ENCODE results near the gene TPRG1L.
"Not testable (repeated sequence)": the region's sequence is repeated elsewhere in the genome, so short reads cannot be mapped to it uniquely, and the experiment has no call there.

TPRG1L gene

DNA sequence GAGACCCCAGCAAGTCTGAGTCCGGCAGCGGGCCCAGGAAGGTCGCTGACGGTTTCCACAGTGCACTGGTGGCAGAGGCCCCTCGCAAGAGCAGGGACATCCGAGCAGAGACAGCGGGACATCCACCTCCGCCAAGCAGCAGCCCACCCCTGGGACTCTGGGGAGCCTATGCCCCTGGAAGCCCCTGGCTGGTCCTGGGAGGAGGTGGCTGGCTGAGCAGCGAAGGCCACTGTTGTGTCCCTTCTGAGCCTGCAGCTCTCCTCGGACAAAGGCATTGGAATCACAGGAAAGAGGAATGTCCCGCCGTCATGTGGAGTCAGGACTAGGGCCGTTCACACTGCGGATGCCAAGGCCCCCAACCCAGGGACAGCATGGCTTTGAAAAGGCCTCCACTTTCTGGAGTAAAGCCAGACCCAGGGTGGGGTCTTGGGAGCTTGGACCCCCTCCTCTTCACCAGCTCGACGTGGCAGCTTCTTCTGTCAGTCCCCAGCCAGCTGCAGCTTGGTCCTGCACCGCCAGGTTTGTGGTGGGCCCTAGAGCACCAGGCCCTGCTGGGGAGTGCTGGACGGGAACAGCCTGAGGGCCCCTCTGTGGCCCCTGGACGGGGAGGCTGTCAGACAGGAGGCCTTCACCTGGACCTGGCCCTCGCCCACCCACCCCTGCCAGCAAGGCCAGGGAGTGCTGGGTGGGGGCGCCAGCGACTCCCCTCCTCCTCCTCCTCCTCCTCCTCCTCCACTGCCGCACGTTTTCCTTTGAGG lies 14.9 kb upstream of the TPRG1L start:
- no peak for DNase-seq

DNA sequence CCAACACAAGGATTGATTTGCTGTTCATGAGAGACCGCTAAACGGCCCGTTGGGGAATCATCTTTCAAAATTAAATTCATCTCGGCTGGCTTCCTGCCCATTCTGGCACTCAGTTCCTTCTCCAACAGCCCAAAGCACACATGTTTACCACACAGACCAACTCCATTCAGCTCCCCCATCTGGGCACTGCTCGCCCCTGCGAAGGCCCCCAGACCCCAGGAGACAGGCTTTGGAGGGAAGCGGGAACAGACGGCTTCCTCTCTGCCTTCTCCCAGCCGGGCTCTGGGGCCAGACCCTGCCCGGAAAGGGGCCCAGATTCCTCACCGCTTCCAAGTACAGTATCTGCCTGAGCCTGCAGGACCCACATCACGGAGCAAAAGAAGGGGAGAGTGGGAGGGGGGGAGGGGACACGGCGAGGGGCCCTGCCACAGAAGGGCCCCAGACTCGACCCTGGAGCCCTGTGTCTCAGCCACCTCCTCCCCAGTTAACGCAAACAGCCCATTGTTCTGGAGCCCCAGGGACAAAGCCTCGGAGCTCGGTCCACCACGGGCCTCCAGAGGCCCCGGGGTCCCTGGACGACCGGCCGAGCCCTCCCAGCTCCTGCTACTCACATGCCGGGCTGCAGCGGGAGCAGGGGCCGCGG lies 14.2 kb upstream of the TPRG1L start:
- DNase-seq: no peak

DNA sequence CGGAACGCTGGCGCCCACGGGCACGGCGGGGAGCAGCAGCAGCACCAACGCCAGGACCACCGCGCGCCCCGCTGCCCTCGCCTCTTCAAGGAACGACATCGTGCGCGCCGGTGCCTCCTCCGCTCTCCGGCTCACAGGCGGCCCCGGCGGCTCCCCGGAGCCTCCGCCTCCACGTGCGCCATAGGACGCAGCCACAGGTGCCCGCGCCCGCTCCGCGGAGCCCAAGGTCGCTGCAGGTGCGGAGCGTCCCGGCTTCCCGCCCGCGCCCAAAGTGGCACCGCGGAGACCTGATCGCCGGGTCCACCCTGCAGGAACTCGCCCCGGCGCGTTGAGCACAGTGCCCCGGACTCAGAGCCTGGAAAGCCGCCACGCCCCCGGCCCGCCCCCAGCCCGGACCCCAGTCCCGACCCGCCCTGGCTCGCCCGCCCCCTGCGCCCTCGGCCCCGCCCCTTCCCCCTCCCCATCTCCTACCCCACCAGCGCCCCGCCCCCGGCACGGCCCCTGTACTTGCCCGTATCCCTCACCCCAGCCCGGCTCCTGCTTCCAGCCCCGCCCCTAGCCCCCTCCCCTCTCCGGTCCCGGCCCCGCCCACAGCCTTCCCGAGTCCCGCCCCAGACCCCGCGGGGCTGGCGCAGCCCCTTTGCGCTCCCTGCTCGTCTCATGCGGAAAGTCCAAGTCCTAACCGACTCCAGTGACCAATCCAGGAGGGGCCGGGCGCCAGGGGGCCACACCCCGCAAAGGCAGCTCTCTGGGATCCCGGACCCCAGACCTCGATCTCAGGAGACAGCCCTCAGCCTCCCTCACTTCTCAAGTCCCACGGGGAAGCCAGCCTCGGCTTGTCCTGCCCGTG lies 13.4 kb upstream of the TPRG1L start, which contains the start of gene MEGF6:
Gene MEGF6, minus strand, starts transcription at position 339 of the 850 bp plus-strand sequence. Its CDS starts 240 bp downstream, at position 99.
- no peak for DNase-seq

DNA sequence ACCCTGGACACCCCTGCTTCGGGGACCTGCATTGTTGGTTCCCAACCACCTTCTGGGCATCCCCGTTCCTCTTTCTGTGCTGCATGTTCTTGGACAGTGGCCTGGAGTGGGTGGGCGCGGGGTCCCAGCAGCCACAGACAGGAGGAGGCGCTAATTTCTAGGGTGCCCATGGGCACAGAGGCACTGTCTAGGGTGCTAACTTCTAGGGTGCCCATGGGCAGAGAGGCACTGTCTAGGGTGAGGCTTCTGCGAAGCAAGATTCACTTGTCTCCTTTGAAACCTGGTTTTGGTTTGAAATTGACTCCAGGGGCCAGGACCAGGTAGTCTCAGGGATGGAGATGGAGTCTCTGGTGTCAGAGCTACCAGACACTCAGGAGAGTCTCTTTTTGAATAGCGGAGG lies 12.7 kb upstream of the TPRG1L start:
- DNase-seq: no peak

DNA sequence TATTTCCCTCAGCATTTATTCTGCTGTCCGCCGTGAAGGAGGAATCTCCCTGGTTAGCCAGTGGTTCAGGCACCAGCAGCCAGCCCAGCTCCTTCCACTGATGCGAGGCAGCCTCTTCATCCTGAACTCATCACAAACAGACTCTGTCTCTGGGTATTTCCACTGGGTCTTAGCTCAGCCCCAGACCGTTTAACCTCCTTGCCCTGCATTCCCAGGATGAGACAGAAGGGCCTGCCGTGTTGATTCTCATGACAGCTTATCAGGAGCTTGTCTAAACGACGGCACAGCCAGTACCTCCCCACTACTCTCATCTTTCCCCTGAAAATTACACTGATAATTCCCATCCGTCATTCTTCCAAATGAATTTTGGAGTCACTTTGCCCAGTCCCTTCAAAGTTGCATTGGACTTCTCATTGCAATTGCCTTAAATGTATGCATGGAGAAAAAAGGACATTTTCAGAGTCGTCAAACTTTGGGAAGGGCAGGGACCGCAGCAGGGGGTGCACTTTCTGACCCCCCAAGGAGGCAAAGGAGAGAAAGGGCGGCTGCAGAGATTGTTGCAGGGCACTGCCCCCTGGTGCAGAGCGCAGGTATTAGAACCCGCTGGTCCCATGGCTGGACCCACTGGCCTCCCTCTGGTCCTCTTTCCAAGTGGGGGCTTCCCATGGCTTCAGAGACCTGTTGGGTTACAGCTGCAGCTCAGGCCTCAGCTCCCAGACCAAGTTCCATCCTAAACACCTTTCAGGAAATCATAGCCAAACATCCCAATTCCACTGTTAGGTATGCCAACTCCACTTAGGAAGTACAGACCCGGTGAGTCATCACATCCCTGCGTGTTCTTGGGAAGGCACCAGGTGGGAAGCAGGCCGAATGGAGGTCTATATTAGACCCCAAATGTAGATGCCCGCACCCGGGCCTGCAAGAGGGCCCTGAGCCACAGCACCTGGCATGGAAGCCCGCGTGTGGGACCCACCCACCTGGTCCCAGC lies 9.8 kb upstream of the TPRG1L start:
- no peak for DNase-seq

DNA sequence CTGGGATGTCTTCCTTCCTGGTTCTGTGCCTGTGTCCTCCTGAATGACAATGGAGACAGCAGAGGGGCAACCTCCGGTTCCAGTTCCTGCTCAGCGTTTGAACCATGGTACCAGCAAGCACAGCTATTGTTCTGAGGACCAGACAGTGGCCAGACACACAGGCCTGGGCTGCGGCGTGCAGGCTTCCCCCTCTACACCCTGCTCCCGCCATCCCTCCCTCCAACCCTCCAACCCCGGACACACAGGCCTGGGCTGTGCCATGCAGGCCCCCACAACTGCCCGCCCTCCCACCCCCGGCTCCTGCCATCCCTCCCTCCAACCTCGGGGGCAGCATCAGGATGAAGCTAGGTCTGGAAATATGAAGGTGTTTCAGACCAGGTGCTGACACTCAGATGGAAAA lies 8.0 kb upstream of the TPRG1L start:
- DNase-seq: no peak

DNA sequence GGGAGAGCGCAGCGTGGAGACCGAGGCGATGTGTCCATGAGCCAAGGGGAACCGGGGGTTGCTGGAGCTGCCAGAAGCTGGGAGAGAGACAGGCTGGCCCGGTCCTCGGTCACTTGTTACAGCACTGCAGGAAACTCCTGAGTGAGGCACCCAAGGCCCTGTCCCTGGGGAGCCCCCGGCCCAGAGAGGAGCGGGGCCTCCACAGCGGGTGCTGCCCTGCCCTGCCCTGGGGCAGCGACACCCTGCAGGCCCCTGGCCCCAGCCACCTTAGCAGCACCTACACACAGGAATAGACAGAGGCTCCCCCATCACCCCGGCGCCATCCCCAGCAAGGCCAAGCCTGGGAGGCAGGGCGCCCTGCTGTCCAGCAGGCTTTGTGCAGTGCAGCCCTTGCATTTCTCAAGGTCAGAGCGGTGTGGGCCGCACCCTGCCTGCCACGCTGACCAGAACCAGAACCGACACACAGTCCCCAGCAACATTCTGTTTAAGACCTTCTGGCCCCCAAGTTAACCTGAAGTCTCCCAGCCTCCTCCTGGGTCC lies 6.9 kb upstream of the TPRG1L start:
- DNase-seq: no peak

DNA sequence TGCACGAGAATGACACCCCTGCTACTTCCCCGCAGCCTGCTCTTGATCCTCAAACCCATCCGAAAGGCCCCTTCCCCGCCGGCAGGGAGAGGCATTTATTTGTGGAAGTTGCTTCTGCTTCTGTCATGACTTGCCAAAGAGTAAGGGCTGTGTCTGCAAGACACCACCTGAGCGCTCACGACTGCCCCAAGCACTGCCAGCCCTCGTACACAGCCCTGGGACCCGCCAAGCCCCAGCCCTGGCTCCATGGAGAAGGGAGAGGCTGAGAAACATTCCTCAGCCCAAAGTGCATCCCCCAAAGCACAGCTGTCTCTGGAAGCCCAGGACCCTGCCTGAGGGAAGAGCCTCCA lies 6.3 kb upstream of the TPRG1L start:
- DNase-seq: no peak

DNA sequence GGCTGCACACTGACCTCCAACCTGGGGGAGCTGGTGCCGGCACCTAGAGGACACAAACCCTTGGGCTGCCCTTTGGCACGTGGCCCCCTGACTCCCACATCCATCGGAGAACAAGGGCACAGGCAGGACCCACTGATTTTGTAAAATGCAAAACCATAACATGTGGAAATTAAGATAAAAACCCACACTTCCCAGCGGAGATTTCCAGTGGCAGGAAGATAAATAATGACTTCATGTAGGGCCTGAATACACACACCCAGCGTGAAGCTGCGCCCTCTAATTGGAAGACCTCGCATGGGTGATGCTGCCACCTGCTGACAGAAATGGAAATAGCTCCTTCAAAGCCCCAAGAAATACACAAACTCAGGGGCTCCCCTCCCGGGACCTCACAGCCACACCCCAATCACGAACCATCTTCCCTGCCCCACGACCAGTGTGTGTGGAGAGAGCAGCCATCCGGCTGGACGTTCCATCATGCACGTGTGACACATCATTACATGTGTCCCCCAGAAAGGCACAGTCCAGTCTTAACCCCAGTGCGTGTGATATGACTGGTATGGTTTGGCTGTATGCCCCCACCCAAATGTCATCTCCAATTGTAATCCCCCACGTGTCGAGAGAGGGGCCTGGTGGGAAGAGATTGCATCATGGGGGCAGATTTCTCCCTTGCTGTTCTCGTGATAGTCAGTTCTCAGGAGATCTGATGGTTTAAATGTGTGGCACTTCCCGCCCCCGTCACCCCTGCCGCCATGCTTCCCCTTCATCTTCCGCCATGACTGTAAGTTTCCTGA lies 5.7 kb upstream of the TPRG1L start:
- DNase-seq: no peak

DNA sequence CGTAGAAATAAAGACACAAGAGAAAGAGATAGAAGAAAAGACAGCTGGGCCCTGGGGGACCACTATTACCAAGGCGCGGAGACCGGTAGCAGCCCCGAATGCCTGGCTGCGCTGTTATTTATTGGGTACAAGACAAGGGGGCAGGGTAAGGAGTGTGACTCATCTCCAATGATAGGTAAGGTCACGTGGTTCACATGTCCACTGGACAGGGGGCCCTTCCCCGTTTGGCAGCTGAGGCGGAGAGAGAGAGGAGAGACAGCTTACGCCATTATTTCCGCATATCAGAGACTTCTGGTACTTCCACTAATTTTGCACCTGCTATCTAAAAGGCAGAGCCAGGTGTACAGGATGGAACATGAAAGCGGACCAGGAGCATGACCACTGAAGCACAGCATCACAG lies 4.1 kb upstream of the TPRG1L start:
- no peak for DNase-seq

DNA sequence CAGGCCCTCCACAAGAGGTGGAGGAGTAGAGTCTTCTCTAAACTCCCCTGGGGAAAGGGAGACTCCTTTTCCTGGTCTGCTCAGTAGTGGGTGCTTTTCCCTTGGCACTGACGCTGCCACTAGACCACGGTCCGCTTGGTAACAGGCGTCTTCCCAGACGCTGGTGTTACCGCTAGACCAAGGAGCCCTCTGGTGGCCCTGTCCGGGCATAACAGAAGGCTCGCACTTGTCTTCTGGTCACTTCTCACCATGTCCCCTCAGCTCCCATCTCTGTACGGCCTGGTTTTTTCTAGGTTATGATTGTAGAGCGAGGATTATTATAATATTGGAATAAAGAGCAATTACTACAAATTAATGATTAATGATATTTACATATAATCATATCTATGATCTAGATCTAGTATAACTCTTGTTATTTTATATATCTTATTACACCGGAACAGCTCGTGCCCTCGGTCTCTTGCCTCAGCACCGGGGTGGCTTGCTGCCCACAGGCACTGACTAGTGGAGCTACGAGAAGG lies 3.6 kb upstream of the TPRG1L start:
- DNase-seq: not testable (repeated sequence)

DNA sequence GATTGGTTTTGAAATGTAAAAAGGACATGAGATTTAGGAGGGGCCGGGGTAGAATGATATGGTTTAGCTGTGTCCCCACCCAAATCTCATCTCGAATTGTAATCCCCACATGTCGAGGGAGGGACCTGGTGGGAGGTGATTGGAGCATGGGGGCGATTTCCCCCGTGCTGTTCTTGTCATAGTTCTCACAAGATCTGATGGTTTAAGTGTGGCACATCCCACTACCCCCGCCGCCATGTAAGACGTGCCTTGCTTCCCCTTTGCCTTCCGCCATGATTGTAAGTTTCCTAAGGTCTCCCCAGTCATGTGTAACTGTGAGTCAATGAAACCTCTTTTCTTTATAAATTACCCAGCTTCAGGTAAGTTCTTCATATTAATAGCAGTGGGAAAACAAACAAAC lies 2.7 kb upstream of the TPRG1L start:
- not testable (repeated sequence) for DNase-seq

DNA sequence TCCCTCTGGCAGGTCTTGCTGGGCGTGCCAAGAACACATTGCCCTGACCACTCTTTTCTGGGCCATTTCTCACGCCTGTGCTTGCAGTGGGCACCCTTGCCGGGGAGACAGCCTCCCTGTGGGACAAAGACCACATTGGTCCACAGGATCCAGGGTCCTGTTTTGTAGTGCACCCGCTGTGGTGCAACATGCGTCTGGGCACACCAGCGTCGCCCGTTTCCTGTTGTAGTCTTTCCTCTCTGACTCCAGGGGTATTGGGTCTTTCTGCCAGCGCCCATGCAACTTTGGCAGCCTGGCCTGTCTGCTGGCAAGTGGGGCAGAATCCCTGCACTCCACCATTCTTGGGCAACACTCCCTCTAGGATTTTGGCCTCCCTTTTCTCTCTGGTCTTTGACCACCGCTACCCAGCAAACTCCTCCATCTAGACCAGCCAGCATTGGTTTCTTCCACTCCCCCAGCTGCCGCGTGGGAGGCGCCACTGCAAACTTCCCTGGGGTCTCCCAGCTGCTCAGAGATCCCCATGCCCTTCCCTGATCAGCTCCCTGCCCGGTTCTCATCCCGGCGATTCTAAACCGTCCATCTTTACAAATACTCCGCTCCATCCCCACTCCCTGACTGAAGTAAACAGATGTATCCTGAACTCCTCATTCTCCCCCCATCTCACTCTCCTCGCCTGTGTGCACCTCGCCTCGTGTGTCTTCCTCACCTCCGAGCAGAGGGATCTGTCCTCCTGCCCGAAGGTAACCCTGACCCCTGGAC lies 1.2 kb upstream of the TPRG1L start:
- no peak for DNase-seq

DNA sequence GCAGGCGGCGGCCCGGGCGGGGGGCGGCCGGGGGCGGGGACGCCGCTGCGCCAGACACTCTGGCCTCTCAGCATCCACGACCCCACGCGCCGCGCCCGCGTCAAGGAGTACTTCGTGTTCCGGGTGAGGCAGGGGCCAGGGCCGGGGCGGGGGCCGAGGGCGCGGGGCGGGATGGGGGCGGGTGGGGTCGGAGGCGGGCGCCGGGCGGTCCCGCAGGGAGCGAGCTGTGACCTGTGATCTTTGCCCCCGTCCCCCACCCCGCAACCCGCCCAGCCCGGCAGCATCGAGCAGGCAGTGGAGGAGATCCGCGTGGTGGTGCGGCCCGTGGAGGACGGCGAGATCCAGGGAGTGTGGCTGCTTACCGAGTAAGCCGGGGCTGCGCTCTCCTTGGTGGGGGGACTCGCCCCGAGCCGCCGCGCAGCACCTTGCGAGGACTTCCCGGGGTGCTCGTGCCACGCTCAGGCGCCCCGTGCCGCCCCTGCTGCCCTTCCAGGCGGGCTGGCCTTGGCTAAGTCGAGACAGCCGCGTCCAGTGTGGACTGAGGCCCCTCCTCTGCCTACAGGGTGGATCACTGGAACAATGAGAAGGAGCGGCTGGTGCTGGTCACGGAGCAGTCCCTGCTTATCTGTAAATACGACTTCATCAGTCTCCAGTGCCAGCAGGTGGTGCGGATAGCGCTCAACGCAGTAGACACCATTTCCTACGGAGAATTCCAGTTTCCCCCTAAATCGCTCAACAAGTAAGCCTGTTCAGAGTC lies 514 bp downstream of the TPRG1L start:
- DNase-seq: peak; percentile 8

DNA sequence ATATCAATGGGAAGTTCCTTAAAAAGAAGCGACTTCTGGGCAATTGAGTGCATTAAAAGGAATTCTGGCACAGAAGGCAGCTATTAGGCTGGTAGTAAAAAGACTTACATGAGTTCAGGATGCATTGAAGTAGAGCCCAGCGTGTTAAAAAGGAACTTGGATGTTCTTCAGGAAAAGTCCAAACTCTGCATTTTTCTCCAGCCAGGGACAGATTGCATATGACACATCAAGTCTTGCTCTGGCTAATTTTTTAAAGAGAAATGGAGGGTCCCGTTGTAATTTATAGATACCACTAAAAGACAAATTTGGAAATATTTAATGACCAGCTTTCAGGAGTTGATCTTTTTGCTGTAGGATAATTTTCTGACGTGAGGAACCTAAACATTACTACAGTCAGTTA lies 1.2 kb downstream of the TPRG1L start:
- DNase-seq: no peak

DNA sequence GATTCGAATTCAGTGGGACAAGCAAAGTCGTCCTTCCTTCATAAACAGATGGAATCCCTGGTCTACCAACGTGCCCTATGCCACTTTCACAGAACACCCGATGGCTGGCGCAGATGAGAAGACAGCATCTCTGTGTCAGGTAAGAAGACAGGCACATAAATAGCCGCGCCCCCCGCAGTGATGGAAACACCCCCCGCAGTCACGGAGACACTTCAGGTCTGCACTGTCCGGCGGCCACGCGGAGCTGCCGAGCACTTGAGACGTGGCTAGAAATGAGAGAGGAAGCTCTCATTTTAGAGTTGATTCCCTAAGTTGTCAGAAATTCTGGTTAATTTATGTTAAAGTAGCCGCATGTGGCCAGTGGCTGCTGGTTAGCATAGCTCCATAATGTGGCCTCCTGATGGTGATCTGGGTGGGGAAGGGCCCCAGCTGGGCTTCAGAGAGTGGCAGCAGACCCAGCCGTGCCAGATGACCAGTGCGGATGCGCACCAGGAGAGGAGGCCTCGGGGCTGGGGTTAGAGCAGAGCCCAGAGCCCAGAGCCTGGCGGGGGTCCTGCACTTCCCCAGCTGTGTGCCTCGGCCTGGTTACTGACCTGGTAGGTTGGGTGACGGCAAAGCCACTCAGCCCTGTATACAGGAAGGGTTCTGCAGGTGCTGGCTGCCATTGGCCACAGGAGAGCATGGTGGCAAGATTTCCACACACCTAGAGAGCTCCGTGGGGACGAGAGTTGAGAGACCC lies 2.9 kb downstream of the TPRG1L start:
- DNase-seq: no peak

DNA sequence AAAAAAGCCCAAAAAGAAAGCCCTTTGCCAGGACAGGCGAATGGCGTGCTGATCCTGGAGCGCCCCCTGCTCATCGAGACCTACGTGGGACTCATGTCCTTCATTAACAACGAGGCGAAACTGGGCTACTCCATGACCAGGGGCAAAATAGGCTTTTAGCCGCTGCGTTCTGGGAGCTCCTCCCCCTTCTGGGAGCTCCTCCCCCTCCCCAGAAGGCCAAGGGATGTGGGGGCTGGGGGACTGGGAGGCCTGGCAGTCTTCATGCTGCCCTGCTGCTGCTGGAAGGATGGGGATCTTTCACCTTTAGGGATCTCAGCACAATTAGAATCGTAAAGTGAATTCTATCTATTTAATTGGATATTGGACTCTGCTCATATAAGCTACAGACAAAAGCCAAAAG lies 3.6 kb downstream of the TPRG1L start:
- DNase-seq: no peak

DNA sequence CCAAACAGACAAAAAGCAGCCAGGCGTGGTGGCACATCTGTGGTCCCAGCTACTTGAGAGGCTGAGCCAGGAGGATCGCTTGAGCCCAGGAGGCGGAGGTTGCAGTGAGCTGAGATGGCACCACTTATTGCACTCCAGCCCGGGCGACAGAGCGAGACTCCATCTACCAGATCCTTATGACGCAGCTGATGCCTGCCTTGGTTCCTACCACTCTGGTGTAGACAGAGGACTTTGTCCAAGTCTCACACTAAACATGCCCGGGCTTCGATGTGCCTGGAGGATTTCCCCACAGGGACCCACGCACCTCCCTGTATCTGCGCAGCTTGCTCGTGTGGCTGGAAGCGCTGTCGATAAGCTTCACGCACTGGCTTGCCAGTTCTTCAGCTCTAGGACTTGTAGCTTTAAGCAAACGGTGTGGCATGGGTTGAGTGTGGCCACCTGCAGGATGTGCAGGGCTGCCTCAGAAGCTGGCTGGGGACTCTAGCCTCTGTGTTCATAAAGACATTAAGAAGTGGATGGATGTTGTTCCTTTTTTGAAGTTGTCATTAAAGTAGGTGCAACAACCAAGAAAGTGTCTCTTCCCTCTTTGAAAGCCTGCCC lies 4.8 kb downstream of the TPRG1L start:
- DNase-seq: no peak

Data from NCI-H510A treated with DMSO at 0.1 percent for 48 hours (cell line).